ENCODE data around the gene P2RY2.
"Not testable (repeated sequence)": the region's sequence is repeated elsewhere in the genome, so short reads cannot be mapped to it uniquely, and the experiment has no call there.

P2RY2 gene

GRCh38 chr11:73188301-73188700, 29.8 kb upstream of the P2RY2 start:
- no peak for DNase-seq (ENCODE audit: low spot score)

GRCh38 chr11:73189315-73189714, 28.8 kb upstream of the P2RY2 start:
- no peak for DNase-seq (ENCODE audit: low spot score)

GRCh38 chr11:73189723-73190556, 28.1 kb upstream of the P2RY2 start:
- DNase-seq (ENCODE audit: low spot score): no peak

- DNase-seq (ENCODE audit: low spot score): no peak
These were observed 27.6 kb upstream of the P2RY2 start for GRCh38 chr11:73190557-73190885.

- DNase-seq (ENCODE audit: low spot score): no peak
These were observed 26.9 kb upstream of the P2RY2 start for GRCh38 chr11:73191151-73191550.

GRCh38 chr11:73192272-73192671, 25.8 kb upstream of the P2RY2 start:
- DNase-seq (ENCODE audit: low spot score): no peak

- no peak for DNase-seq (ENCODE audit: low spot score)
These were observed 24.6 kb upstream of the P2RY2 start for GRCh38 chr11:73193251-73194033.

GRCh38 chr11:73194034-73194507, 24.0 kb upstream of the P2RY2 start:
- DNase-seq (ENCODE audit: low spot score): no peak

GRCh38 chr11:73194593-73194992, 23.5 kb upstream of the P2RY2 start:
- no peak for DNase-seq (ENCODE audit: low spot score)

- no peak for DNase-seq (ENCODE audit: low spot score)
These were observed 22.7 kb upstream of the P2RY2 start for GRCh38 chr11:73195191-73196007.

- no peak for DNase-seq (ENCODE audit: low spot score)
These were observed 21.5 kb upstream of the P2RY2 start for GRCh38 chr11:73196576-73196975.

GRCh38 chr11:73197348-73197747, 20.7 kb upstream of the P2RY2 start:
- DNase-seq (ENCODE audit: low spot score): no peak

- DNase-seq (ENCODE audit: low spot score): not testable (repeated sequence)
These were observed 20.3 kb upstream of the P2RY2 start for GRCh38 chr11:73197787-73198186.

- peak; percentile 58 for DNase-seq (ENCODE audit: low spot score)
These were observed 19.4 kb upstream of the P2RY2 start for GRCh38 chr11:73198677-73199076.

- DNase-seq (ENCODE audit: low spot score): no peak
These were observed 18.6 kb upstream of the P2RY2 start for GRCh38 chr11:73199446-73199845.

- no peak for DNase-seq (ENCODE audit: low spot score)
These were observed 17.8 kb upstream of the P2RY2 start for GRCh38 chr11:73200256-73200655.

- no peak for DNase-seq (ENCODE audit: low spot score)
These were observed 16.8 kb upstream of the P2RY2 start for GRCh38 chr11:73201249-73201648.

- no peak for DNase-seq (ENCODE audit: low spot score)
These were observed 15.9 kb upstream of the P2RY2 start for GRCh38 chr11:73201888-73202780.

- DNase-seq (ENCODE audit: low spot score): no peak
These were observed 14.8 kb upstream of the P2RY2 start for GRCh38 chr11:73203322-73203721.

GRCh38 chr11:73203790-73204189, 14.3 kb upstream of the P2RY2 start:
- no peak for DNase-seq (ENCODE audit: low spot score)

GRCh38 chr11:73204711-73205121, 13.4 kb upstream of the P2RY2 start:
- DNase-seq (ENCODE audit: low spot score): no peak

Measured in COLO829 (cell line).